Kidney (tissue), 14 donors: Measurements from ENCODE around the gene MAPKAP1. TPM values are rescaled to one million over a fixed set of nuclear protein-coding genes. Genes with fewer than 3 reads are reported as not detected.

Source experiments
- DNase-seq, 5 donors: peaks; one replicate each; pipeline ENCODE4 v3.0.0-alpha.2; 2013 to 2020
- FAIRE-seq: peaks from 2 replicates; lab custom pipeline; 2012; peaks lifted over from hg19 to GRCh38; lab: Jason Lieb, UNC
- H3K27ac ChIP-seq, 2 donors: one replicate each; pipeline ENCODE4 v1.7.0; 2013; ENCODE audit warnings: low read depth in 2 of 2, low read length in 2 of 2, inconsistent platforms in 1 of 2
- H3K27me3 ChIP-seq: one replicate; pipeline ENCODE4 v1.7.1; 2013; ENCODE audit warnings: low read length, inconsistent platforms; ENCODE audit not compliant: control insufficient read depth, insufficient read depth
- H3K36me3 ChIP-seq, 3 donors: one replicate each; pipeline versions ENCODE4 v1.7.0 to v1.7.1; 2013; ENCODE audit warnings: low read length in 3 of 3, control low read depth in 1 of 3, inconsistent platforms in 1 of 3; ENCODE audit not compliant: insufficient read depth in 3 of 3, control insufficient read depth in 2 of 3
- H3K4me1 ChIP-seq, 3 donors: one replicate each; pipeline versions ENCODE4 v1.7.0 to v1.7.1; 2013; ENCODE audit warnings: low read length in 3 of 3, inconsistent platforms in 1 of 3, low read depth in 1 of 3; ENCODE audit not compliant: control insufficient read depth in 2 of 3, insufficient read depth in 2 of 3
- H3K4me3 ChIP-seq, 3 donors: one replicate each; pipeline versions ENCODE4 v1.7.0 to v1.8.1; 2013; ENCODE audit warnings: low read length in 3 of 3, control low read depth in 1 of 3, inconsistent platforms in 1 of 3
- H3K9ac ChIP-seq, 3 donors: one replicate each; pipeline versions ENCODE4 v1.7.0 to v1.7.1; 2013; ENCODE audit warnings: low read length in 3 of 3, control low read depth in 1 of 3, inconsistent platforms in 1 of 3
- H3K9me3 ChIP-seq, 3 donors: one replicate each; pipeline versions ENCODE4 v1.7.0 to v1.7.1; 2013; ENCODE audit warnings: low read length in 3 of 3, control low read depth in 1 of 3, inconsistent platforms in 1 of 3; ENCODE audit not compliant: control insufficient read depth in 2 of 3, insufficient read depth in 1 of 3
- CTCF ChIP-seq: IDR thresholded peaks from 3 replicates; pipeline ENCODE4 v1.5.1; 2012; ENCODE audit warnings: mild to moderate bottlenecking, moderate library complexity, borderline replicate concordance; ENCODE audit not compliant: insufficient read depth; ENCODE audit errors: extremely low read depth
- intact Hi-C: fragments of 100-400 bp; cut with DNase I; formaldehyde crosslinking; loops from one replicate; pipeline ENCODE4 v1.11.1; 2022
- polyA plus RNA-seq: library from polyadenylated mRNA; stranded (reverse); fragments of 350-450 nt; fragmentation: Illumina TruSeq; extraction: RNeasy Lipid Tissue Mini Kit (QIAGEN cat#74804); gene quantifications from one replicate; pipeline ENCODE4 v1.2.3, GENCODE V29; 2014; ENCODE audit warnings: low read depth, low replicate concordance; ENCODE audit not compliant: insufficient read depth
- total RNA-seq: library from RNA; stranded (reverse); fragmentation: NEBNext Ultra II Directional; extraction: Animal tissue kit (Norgen Biotek cat#: 25700); gene quantifications from one replicate; pipeline ENCODE4 v1.2.1, GENCODE V29; 2021
- donor health status: control.
- donor health status: control.
- donor health status: control.
- donor health status: control.
- donor health status: control.
- donor health status: DM: yes; HTN: yes; CAD: no.
- donor health status: Normal renal cell carcinoma (clear cell type).

The MAPKAP1 gene
- total and polyA plus RNA-seq, 2 donors from 2014 or later, result 70.5 to 99.4 TPM

- H3K27ac ChIP-seq, result no peak overlapping the region
- H3K9me3 ChIP-seq, result no peaks in the 10 kb centered on the region
- no peak for DNase-seq
- no peak for FAIRE-seq
- peaks cover 0 to 10% (median 0%) of the 10 kb centered on the region in 3 donors for H3K4me1 ChIP-seq
- H3K9ac ChIP-seq, result peak overlapping the region in 1 of 3 donors; percentile 17
- intact Hi-C loops, result no loop called here
- no peak overlapping the region for H3K4me3 ChIP-seq
- no peak for TF ChIP-seq CTCF
- H3K36me3 ChIP-seq, result no peaks in the 10 kb centered on the region
- H3K27me3 ChIP-seq, result no peaks in the 10 kb centered on the region
These were observed 43.1 kb upstream of the MAPKAP1 start for GRCh38 chr9:125749951-125750626.

- intact Hi-C loops, result no loop called here
- Histone ChIP-seq H3K27me3 (no peaks in the 10 kb centered on the region), H3K4me3 (peak overlapping the region in 2 of 3 donors; percentile 79 to 81), H3K4me1 (peaks cover 0 to 10% (median 0%) of the 10 kb centered on the region in 3 donors), H3K9me3 (no peaks in the 10 kb centered on the region), H3K36me3 (no peaks in the 10 kb centered on the region), H3K9ac (no peak overlapping the region), H3K27ac (no peak overlapping the region)
- DNase-seq (no peak), FAIRE-seq (no peak)
- TF ChIP-seq CTCF, result no peak
These were observed 42.4 kb upstream of the MAPKAP1 start for GRCh38 chr9:125749287-125749935.

- peaks cover 0 to 10% (median 0%) of the 10 kb centered on the region in 3 donors for H3K4me1 ChIP-seq
- DNase-seq, result peak in 3 of 5 donors; percentile 18 to 59 (median 46)
- H3K36me3 ChIP-seq, result no peaks in the 10 kb centered on the region
- no peaks in the 10 kb centered on the region for H3K9me3 ChIP-seq
- intact Hi-C loops, result no loop called here
- H3K4me3 ChIP-seq, result peak overlapping the region; percentile 78 to 81 (median 79)
- no peaks in the 10 kb centered on the region for H3K27me3 ChIP-seq
- FAIRE-seq, result no peak
- H3K9ac ChIP-seq, result peak overlapping the region; percentile 55 to 77 (median 56)
- no peak for TF ChIP-seq CTCF
- no peak overlapping the region for H3K27ac ChIP-seq
These were observed 41.6 kb upstream of the MAPKAP1 start for GRCh38 chr9:125748446-125749099.
